Lower lobe of right lung (tissue), 2 donors: ENCODE measurements around the gene MBNL1. TPM values are rescaled to one million over a fixed set of nuclear protein-coding genes. Genes with fewer than 3 reads are reported as not detected.

ENCODE experiments used
- ATAC-seq, 2 donors: fragments of 200-7000 bp; cut with Tn5 transposase; one replicate each; pipeline ENCODE4 v1.9.1; 2020 to 2022; ENCODE audit warnings: mild to moderate bottlenecking in 2 of 2, moderate library complexity in 2 of 2
- DNase-seq: peaks from one replicate; pipeline ENCODE4 v3.0.0-alpha.2; 2020
- H3K27ac ChIP-seq: fragments of 200-600 bp; one replicate; pipeline ENCODE4 v1.8.0; 2022
- H3K27me3 ChIP-seq: fragments of 200-600 bp; one replicate; pipeline ENCODE4 v1.8.0; 2022; ENCODE audit warnings: low read depth
- H3K36me3 ChIP-seq: fragments of 200-600 bp; one replicate; pipeline ENCODE4 v1.8.0; 2022; ENCODE audit warnings: mild to moderate bottlenecking
- H3K4me1 ChIP-seq: fragments of 200-600 bp; one replicate; pipeline ENCODE4 v1.8.0; 2022
- H3K4me3 ChIP-seq: fragments of 200-600 bp; one replicate; pipeline ENCODE4 v1.8.0; 2022; ENCODE audit warnings: mild to moderate bottlenecking
- H3K9me3 ChIP-seq: fragments of 200-600 bp; one replicate; pipeline ENCODE4 v1.8.0; 2022
- CTCF ChIP-seq: fragments of 200-600 bp; IDR thresholded peaks from one replicate; pipeline ENCODE4 v1.8.0; 2022; ENCODE audit warnings: antibody characterized with exemption, mild to moderate bottlenecking
- intact Hi-C: fragments of 100-400 bp; cut with DNase I; formaldehyde crosslinking; loops from one replicate; pipeline ENCODE4 v1.11.0; 2022
- total RNA-seq: library from RNA; stranded (reverse); fragmentation: NEBNext Ultra II Directional; extraction: Animal tissue kit (Norgen Biotek cat#: 25700); gene quantifications from one replicate; pipeline ENCODE4 v1.2.1, GENCODE V29; 2021
- donor health status: DM: no; HTN: yes; CAD: no; lungs with severe emphysema.

The MBNL1 gene
- total RNA-seq, 1 donor from 2014 or later, result 235 TPM

- TF ChIP-seq CTCF, result no peak
- H3K36me3 ChIP-seq, result no peaks in the 10 kb centered on the region
- intact Hi-C loops, result no loop called here
- H3K27ac ChIP-seq, result peak overlapping the region; percentile 69
- peaks cover 21% of the 10 kb centered on the region for H3K4me1 ChIP-seq
- H3K4me3 ChIP-seq, result peak overlapping the region; percentile 30
- H3K9me3 ChIP-seq, result no peaks in the 10 kb centered on the region
- DNase-seq (no peak), ATAC-seq (peak; percentile 49 to 52)
- no peaks in the 10 kb centered on the region for H3K27me3 ChIP-seq
Observed at GRCh38 chr3:152243721-152244516, 24.8 kb upstream of the MBNL1 start.

- no peaks in the 10 kb centered on the region for H3K36me3 ChIP-seq
- peaks cover 21% of the 10 kb centered on the region for H3K4me1 ChIP-seq
- no peak for ATAC-seq
- peak overlapping the region; percentile 30 for H3K4me3 ChIP-seq
- H3K27ac ChIP-seq, result peak overlapping the region; percentile 69
- intact Hi-C loops, result no loop called here
- no peak for TF ChIP-seq CTCF
- no peaks in the 10 kb centered on the region for H3K9me3 ChIP-seq
- DNase-seq, result no peak
- no peaks in the 10 kb centered on the region for H3K27me3 ChIP-seq
Observed at GRCh38 chr3:152244517-152244888, 24.2 kb upstream of the MBNL1 start.

GRCh38 chr3:152245498-152246170 is 23.1 kb upstream of the MBNL1 start:
- Histone ChIP-seq H3K27ac (peak overlapping the region; percentile 69), H3K4me3 (peak overlapping the region; percentile 30)
- TF ChIP-seq CTCF, result no peak

GRCh38 chr3:152251916-152252315 is 16.8 kb upstream of the MBNL1 start:
- intact Hi-C loops, result no loop called here

More at GRCh38 chr3:152245498-152246170, 23.1 kb upstream of the MBNL1 start:
- Histone ChIP-seq H3K4me1 (peaks cover 20% of the 10 kb centered on the region), H3K36me3 (no peaks in the 10 kb centered on the region), H3K27me3 (no peaks in the 10 kb centered on the region), H3K9me3 (no peaks in the 10 kb centered on the region)
- intact Hi-C loops, result no loop called here
- no peak for ATAC-seq
- DNase-seq, result no peak

GRCh38 chr3:152252755-152253154 is 16.0 kb upstream of the MBNL1 start:
- Histone ChIP-seq H3K4me1 (peaks cover 21% of the 10 kb centered on the region), H3K27ac (no peak overlapping the region), H3K36me3 (no peaks in the 10 kb centered on the region), H3K27me3 (no peaks in the 10 kb centered on the region), H3K9me3 (no peaks in the 10 kb centered on the region), H3K4me3 (no peak overlapping the region)
- no peak for TF ChIP-seq CTCF
- ATAC-seq (peak; percentile 37 to 43), DNase-seq (no peak)
- intact Hi-C loops, result no loop called here

More at GRCh38 chr3:152251916-152252315, 16.8 kb upstream of the MBNL1 start:
- H3K27ac ChIP-seq, result no peak overlapping the region
- no peaks in the 10 kb centered on the region for H3K9me3 ChIP-seq
- no peaks in the 10 kb centered on the region for H3K27me3 ChIP-seq
- peaks cover 13% of the 10 kb centered on the region for H3K4me1 ChIP-seq
- no peak overlapping the region for H3K4me3 ChIP-seq
- no peaks in the 10 kb centered on the region for H3K36me3 ChIP-seq
- TF ChIP-seq CTCF, result no peak
- ATAC-seq (no peak), DNase-seq (no peak)
